GM13976 (cell line): ENCODE results near the gene RALGDS.
"Not testable (repeated sequence)": the region's sequence is repeated elsewhere in the genome, so short reads cannot be mapped to it uniquely, and the experiment has no call there.

Experiments
- DNase-seq: peaks from one replicate; pipeline ENCODE4 v3.0.0; 2012; ENCODE audit warnings: low spot score
- in situ Hi-C: fragments of 300-500 bp; cut with MboI; formaldehyde crosslinking; loops from one replicate; pipeline ENCODE4 v1.12.0; 2022; ENCODE audit warnings: low sequenced_read_pairs, mixed read lengths, inconsistent platforms; ENCODE audit not compliant: unreplicated experiment
- TF ChIP-seq, protein P1 (sequence below): IDR thresholded peaks from 2 replicates; pipeline ENCODE4 v1.5.1; 2012; ENCODE audit warnings: borderline replicate concordance, mild to moderate bottlenecking; ENCODE audit not compliant: insufficient read depth; ENCODE audit errors: extremely low read depth, missing control alignments, control extremely low read depth

The RALGDS gene

DNA sequence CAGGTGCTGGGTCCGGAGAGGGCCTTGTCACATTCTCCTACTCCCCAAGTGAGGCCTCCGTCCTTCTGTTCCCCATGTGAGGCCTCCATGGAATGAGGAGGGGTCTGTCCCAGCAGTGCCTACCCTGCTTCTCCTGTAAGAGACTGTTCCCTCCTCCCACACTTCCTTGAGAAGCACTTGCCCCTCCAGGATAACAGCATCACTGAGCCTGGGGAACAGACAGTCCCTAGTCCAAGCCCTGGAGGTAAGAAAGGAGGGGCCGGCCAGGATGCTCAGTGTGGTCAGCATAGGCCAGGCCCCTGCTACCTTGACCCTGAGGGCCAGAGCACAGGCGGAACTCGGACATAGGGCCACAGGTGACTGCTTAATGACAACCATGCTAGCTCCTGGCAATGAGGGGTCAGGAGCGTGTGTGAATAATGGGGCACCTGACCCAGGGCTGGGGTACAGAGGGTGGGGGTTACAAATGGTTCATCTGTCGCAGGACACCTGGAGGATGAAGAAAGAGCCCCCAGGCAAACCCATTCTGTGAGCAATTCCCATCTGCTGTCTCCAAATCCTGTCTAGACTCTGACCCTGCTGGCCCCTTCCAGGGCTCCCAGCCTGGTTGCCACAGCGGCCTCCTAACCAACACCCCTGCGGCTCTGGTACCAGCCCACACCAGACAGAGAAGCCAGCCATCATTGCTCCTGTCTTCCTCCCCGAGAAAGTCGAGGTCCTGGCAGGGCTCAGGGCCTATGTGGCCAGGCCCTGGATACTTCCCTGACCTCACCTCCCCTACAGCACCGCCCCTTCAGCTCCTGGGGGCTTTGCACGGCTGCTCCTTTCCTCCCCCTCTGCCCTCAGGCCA, 20.3 kb downstream of the RALGDS start:
- in situ Hi-C loops = no loop called here
- TF ChIP-seq, protein P1, sequence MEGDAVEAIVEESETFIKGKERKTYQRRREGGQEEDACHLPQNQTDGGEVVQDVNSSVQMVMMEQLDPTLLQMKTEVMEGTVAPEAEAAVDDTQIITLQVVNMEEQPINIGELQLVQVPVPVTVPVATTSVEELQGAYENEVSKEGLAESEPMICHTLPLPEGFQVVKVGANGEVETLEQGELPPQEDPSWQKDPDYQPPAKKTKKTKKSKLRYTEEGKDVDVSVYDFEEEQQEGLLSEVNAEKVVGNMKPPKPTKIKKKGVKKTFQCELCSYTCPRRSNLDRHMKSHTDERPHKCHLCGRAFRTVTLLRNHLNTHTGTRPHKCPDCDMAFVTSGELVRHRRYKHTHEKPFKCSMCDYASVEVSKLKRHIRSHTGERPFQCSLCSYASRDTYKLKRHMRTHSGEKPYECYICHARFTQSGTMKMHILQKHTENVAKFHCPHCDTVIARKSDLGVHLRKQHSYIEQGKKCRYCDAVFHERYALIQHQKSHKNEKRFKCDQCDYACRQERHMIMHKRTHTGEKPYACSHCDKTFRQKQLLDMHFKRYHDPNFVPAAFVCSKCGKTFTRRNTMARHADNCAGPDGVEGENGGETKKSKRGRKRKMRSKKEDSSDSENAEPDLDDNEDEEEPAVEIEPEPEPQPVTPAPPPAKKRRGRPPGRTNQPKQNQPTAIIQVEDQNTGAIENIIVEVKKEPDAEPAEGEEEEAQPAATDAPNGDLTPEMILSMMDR = no peak
- peak; percentile 16 for DNase-seq

GRCh38 chr9:133099726-133100505, 21.1 kb downstream of the RALGDS start:
- in situ Hi-C loops = no loop called here
- DNase-seq = no peak
- TF ChIP-seq, protein P1 = no peak

GRCh38 chr9:133098871-133099270, 22.2 kb downstream of the RALGDS start:
- TF ChIP-seq, protein P1 = no peak
- in situ Hi-C loops = no loop called here
- no peak for DNase-seq

DNA sequence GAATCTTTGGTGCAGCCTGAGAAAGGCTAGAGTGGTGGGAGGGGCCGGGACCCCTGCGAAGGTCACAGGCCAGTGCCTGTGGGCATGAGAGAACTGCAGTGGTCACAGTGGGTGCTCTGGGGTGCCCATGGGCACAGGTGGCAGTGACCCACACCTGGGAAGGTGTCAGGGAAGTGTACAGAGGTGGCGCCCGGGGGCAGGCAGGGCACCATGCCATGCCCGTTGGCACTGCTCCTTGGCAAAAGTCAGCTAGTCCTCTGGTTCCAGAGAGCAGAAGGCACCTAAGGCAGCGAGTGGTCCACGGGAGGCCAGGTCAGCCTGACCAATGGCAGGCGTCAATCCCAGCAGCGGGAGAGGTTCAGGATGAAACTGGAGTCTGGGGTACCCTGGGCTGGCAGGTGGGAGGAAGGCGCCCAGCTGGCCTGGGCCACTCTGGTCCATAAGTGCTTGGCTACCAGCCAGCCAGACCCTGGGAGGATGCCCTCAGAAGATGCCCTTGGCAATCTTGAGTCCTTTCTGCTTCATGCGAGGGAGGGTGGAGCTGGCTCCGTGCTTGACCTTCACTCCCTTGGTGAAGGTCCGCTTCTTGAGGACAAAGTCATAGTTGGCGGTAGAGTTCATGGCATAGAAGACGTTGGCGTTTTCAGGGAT, 22.8 kb downstream of the RALGDS start:
- TF ChIP-seq, protein P1 = no peak
- in situ Hi-C loops = no loop called here
- DNase-seq = peak; percentile 17

- DNase-seq = no peak
- in situ Hi-C loops = no loop called here
- TF ChIP-seq, protein P1 = no peak
Observed at GRCh38 chr9:133094842-133095393, 26.1 kb downstream of the RALGDS start.

DNA sequence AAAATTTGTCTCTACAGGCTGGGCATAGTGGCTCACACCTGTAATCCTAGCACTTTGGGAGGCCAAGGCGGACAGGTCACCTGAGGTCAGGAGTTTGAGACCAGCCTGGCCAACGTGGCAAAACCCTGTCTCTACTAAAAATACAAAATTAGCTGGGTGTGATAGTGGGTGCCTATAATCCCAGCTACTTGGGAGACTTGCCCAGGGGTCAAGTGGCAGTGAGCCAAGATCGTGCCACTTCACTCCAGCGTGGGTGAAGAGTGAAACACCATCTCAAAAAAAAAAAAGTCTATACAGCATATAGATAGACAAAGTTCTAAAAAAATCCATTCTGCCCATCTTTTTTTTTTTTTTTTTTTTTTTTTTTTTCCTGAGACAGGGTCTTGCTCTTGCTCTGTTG, 26.7 kb downstream of the RALGDS start:
- in situ Hi-C loops, DNase-seq: not testable (repeated sequence)
